AML-193 (cell line): ENCODE data around the gene TGFB2.

Experiments used
- DNase-seq, 2 experiments: peaks; one replicate each; lab custom pipeline; 2025; lab: John Stamatoyannopoulos, UW

The TGFB2 gene

DNA sequence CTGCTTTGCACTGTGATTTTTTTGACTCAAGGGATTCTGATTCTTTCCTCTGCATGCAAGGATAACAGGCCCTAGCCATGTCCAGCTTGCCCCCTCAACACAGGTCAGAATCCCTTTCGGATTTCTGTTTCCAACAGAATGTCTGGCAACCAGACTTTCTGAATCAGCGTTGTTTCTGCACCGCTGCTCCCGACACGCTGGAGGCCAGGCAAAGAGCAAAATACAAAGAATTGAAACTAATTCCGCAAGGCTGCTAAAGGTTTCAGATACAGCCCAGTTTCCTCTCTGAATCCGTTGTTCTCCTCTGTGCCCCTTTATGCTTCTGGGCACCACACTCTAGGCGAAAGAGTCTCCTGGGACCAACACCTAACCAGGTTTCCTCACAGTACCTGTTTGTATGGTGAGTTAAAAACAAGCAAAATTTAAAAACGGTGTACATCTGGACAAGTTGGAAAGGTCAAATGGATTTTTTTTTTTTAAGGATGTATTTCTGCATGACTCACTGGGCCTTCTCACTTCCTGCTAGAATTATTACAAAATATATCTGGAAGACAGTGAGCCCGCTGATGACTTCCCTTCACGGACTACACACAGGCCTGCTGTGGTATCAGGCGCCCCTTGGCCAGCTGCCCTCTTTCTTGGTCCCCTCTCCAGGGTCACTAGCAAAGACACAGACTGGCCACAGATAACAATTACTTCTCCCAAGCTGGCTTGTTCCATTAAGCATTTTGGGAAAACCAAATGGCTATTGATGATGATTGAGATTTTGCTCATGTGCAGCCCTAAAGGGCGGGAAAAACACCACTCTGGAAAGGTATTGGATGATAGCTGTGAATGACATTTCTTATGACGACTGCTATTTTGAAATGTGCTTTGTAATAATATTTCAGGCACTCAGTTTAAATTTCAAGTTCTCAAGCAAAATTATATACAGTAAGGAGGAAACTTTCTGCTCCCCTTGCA, 118.3 kb downstream of the TGFB2 start:
- DNase-seq, result peak in 1 of 2 experiments; percentile 2

DNA sequence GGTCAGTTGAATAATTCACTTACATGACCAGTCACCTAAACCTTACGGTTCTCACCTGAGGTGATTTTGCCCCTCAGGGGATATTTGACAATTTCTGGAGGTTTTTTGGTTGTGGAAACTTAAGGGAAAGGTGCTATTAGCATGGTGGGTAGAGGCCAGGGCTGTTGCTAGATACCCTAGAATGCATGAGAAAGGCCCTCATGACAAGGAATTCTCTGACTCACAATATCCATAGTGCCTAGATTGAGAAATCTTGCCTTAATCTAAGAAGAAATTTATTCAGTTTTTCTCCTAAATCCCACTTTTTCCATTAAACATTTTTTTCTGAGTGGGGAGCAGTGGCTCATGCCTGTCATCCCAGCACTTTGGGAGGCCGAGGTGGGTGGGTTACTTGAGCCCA, 119.7 kb downstream of the TGFB2 start:
- no peak for DNase-seq

DNA sequence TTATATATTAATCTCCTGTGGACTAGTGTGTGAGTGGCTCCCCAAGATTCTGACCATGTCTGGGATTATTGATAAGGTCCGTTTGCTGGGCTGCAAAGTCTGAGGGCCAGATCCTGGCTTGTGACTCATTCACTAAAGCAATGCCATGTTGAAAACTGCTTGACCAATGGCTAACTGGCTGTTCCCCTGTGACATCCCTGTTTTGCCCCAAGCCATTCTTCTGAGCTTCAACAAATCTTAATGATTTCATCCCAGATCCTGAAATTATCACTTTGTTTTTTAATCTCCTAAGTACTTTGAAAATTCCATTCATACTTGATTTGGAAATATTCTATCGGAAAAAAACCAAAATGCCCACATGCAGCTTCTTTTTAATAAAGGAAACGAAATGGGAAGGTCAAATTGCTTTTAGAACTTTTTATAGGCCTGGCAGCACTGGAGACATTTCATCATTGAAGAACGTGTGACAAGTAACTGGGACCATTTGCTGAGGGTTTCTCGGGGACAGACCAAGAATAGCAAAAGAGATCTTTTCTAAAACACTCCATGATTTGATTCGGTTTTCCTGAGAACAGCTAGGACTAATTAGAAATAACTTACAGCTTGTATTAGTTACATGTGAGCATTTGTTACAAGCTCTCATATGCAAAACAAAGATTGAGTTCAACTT, 121.3 kb downstream of the TGFB2 start:
- DNase-seq, result no peak

DNA sequence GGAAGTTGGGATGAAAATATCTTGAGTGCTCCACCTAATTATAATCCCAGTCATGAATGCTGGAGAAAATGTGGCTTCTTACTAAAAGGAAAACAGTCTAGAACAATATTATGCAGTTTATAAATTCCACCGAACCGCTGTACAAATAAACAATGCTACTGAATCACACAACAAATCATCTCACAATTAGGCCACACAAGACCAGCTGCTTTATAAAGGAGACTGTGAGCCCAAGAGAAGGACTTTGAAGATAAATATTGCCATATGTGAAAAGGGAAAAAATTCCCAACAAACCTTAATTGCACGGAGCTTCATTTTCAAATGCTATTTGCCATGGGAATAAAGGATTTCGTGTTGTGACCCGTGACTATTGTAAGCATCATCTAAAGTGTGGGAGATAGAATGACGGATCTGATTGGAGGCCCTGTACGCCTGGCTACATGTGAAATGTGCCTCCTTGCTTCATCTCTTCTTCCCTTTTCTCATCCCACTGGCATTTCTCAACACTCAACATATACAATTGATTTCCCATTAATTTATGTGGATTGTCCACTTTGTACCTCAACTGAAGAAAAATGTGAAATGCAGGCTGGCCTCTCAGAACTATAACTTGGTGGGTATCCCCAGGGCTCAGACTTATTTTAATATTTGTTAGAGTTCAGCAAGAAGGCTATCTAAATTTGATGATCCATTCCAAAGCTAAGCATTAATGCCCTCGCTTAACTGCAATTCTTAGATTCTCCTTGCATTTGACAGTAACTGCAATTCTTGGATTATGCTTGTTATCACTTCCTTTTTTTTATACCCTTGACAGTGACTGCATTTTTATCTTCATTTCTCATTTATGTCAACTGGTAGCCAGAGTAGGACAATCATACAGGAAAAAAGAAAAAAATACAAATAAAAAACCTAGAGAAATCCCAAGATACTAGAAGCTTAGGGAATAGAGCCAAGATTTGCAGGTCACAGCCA, 122.3 kb downstream of the TGFB2 start:
- no peak for DNase-seq

DNA sequence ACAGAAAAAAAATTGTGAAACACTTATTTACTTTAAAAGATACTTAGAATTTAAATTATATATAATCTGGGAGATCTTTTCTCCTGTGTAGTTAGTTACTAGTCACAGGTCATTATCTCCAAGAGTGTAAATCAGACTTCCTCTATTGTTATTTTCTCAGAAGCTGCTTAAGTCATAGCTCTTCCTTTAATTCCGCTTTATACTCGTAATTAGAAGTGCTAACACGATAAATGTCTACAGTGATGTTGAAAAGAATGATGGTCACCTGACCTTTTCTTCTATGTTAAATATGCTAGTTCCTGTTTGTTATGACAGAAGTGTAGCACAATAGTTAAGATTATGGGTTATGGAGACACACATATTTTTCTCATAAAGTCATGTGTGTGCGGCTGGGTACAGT, 123.6 kb downstream of the TGFB2 start:
- no peak for DNase-seq

DNA sequence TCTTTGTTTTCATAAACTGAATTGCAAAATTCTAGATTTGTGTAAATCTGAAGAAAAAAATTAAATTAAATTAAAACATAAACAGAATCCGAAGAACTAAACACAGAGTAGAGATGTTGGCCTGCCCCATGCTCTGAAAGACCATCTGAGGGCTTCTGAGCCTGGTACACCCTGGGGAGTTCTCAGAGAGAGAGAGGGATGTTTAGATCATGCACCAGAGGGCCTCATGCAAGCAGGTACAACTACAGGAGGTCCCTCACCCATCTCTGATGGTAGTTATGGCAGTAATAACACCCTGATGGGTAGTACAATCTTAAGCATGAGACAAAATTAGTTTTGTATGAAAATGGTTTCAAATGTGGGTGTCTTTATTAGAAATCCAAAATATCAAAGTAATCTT, 127.7 kb downstream of the TGFB2 start:
- DNase-seq, result no peak

- DNase-seq, result no peak
Measured at GRCh38 chr1:218473522-218473921, 128.4 kb downstream of the TGFB2 start.

- DNase-seq, result no peak
Measured at GRCh38 chr1:218474128-218474527, 129.0 kb downstream of the TGFB2 start.

GRCh38 chr1:218475275-218475674, 130.1 kb downstream of the TGFB2 start:
- DNase-seq, result no peak

DNA sequence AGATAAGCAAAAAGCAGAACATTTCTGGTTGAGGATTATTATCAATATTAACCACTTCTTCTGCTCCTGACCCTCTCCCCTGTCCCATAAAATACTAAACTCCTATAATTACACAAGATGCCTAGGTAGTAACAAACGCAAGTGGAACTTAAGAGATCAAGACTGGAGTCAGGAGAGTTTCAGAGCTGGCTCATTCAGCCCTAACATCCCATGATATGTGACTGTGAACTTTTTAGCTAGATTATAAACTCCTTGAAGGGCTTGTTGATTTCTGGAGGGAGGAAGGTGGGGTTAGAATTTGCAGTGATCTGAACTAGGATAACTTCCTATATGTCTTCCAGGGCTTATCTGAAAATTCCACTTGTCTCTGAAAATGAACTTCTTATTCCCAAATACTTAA, 130.6 kb downstream of the TGFB2 start:
- DNase-seq, result no peak

DNA sequence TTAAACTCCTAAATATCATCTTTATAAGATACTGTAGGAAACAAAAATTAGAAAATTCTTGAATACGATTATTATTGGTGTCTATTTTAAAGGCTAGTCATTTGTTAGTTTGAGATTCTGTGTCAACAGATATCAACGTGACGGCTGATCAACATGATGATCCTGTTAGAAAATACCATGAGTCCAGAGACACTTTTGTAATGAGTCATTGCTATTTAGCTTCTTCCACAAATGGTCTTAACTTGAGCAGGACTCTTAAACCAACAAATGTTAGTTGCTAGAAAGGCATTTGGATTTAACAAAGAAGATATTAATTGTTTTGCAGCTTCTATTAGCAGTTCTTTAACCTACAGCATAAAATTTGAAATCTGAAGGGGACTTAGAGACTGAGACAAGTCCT, 131.2 kb downstream of the TGFB2 start:
- no peak for DNase-seq

DNA sequence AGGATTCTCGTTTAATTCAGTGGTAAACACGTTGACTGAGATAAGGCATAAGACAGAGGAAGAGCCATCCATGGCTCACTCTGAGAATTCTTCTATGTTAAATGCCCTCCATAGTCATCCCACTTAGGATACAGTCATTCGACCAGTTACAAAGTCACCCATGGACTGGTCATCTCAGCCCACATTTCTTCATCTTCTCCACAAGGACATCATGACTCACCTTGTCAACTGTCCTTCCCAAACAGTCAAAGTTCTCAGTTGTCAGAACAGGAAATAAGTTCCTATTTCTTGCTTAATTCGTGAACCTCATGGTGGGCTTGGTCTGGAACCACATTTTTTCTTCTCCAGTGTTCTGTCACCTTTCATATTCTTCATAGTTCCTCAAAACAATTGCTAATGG, 133.2 kb downstream of the TGFB2 start:
- no peak for DNase-seq

DNA sequence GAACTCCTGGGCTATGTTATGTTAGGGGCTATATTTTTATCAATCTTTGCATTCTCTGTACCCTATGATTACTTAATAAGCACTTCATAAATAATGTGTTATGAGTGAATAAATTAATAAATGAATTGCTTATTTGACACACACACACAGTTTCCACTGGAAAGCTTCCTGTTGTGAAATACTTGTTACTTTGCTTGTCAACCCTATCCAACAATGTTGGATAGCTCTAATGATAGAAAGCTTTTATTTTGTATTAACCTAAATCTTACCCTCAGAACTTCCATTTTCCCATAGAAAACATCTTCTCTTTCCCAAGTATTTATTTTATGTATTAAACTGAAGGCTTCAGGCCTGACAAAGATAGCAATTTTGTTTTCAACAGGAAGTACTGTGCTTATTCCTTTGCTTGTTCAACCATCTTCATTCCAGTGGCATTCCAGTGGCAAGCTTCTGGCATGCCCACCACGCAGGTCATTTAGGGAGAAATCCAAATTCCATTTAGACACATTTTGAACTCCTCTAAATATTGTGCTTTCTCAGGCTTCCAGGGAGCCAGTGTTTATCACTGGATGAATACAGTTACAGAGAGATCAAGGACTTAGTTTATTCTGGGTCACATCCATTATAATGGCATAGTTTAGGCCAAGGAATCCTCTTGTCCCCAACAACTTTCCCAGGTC, 134.4 kb downstream of the TGFB2 start:
- no peak for DNase-seq

GRCh38 chr1:218480137-218480536, 135.0 kb downstream of the TGFB2 start:
- DNase-seq, result no peak

- no peak for DNase-seq
Measured at GRCh38 chr1:218480588-218481099, 135.5 kb downstream of the TGFB2 start.

- no peak for DNase-seq
Measured at GRCh38 chr1:218481116-218481775, 136.1 kb downstream of the TGFB2 start.

DNA sequence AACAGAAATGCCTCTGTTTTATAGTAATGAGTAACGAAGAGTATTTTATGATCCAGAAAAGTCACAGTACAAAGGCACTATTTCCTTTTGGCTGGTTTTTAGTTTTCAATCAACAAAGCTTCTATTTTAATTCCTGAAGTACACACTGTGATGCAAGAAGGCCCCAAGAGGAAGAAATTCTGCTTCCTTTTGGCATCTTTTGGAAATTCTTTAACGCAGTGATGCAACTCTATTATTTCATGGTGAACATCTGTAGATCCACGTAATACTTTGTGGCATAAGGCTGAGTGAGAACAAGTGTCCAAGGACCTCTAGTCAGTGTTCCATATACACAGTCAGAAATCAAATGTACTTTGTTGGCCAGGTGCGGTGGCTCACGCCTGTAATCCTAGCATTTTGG, 137.5 kb downstream of the TGFB2 start:
- DNase-seq, result no peak

DNA sequence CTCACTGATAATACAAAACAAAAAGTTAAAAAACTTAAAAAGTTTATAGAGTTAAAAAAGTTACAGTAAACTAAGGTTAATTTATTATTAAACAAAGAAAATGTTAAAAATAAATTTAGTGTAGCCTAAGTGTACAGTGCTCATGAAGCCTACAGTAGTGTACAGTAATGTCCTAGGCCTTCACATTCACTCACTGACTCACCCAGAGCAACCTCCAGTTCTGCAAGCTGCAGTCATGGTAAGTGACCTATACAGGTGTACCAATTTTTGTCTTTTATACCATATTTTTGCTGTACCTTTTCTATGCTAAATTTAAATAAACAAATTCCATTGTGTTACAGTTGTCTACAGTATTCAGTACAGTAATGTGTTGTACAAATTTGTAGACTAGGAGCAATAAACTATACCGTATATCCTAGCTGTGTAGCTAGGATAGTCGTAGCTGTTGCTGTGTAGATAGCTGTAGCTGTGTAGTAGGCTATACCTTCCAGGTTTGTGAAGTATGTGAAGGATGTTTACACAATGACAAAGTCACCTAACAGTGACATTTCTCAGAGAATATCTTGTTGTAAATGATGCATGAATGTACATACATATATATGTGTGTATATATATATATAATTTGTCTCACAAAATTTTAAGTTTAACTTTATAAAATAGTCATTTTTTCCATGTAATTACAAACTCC, 140.2 kb downstream of the TGFB2 start:
- DNase-seq, result no peak

DNA sequence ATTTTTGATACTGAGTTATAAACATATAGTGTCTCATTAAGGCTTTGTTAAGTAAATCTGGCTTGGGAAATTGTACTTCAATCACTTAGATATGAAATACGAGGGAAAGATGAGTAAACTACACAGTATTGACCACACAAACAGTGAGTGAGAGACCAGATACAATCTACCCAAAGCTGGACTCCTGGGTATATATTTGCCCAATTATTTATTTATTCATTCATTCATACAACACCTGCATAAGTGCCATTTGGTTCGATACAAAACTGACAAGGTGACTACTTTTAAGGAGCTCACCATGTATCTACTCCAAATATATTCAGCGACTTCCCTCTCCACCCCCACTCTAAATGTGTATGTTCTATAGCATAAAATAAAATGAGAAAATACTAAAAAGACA, 143.4 kb downstream of the TGFB2 start:
- no peak for DNase-seq

GRCh38 chr1:218488986-218489385, 143.8 kb downstream of the TGFB2 start:
- no peak for DNase-seq
